ENCODE measurements around the gene RNF212.

The RNF212 gene

GRCh38 chr4:1153567-1154090 is 40.3 kb upstream of the RNF212 start:
- ChIA-PET POLR2A (ENCODE audit: low non-redundant PET) (no interaction called here), CTCF (no interaction called here)
- no peak for DNase-seq (ENCODE audit: low spot score)

GRCh38 chr4:1152290-1152689 is 38.9 kb upstream of the RNF212 start:
- ChIA-PET POLR2A (ENCODE audit: low non-redundant PET) (no interaction called here), CTCF (no interaction called here)
- DNase-seq (ENCODE audit: low spot score), result no peak
- H3K27ac ChIP-seq, result no peak overlapping the region
- no peak for TF ChIP-seq CTCF (conservative IDR thresholded peaks at IDR 0.05; ENCODE audit: low read depth)

More at GRCh38 chr4:1153567-1154090, 40.3 kb upstream of the RNF212 start:
- no peak overlapping the region for H3K27ac ChIP-seq
- TF ChIP-seq CTCF (conservative IDR thresholded peaks at IDR 0.05; ENCODE audit: low read depth), result no peak

GRCh38 chr4:1151541-1151940 is 38.2 kb upstream of the RNF212 start:
- CTCF ChIA-PET, result no interaction called here
- DNase-seq (ENCODE audit: low spot score), result no peak
- H3K27ac ChIP-seq, result no peak overlapping the region
- POLR2A ChIA-PET (ENCODE audit: low non-redundant PET), result no interaction called here
- TF ChIP-seq CTCF (conservative IDR thresholded peaks at IDR 0.05; ENCODE audit: low read depth), result no peak

GRCh38 chr4:1150875-1151274 is 37.5 kb upstream of the RNF212 start:
- no peak for DNase-seq (ENCODE audit: low spot score)
- no peak overlapping the region for H3K27ac ChIP-seq
- CTCF ChIA-PET, result no interaction called here
- no peak for TF ChIP-seq CTCF (conservative IDR thresholded peaks at IDR 0.05; ENCODE audit: low read depth)
- POLR2A ChIA-PET (ENCODE audit: low non-redundant PET), result no interaction called here

GRCh38 chr4:1139860-1140259 is 26.5 kb upstream of the RNF212 start:
- CTCF ChIA-PET, result interaction anchor here (0.7 kb wide), 1 partner anchor 615 kb away, joined by 3 read pairs; no protein-coding TSS in a partner anchor
- no peak for TF ChIP-seq CTCF (conservative IDR thresholded peaks at IDR 0.05; ENCODE audit: low read depth)
- DNase-seq (ENCODE audit: low spot score), result no peak
- no peak overlapping the region for H3K27ac ChIP-seq
- POLR2A ChIA-PET (ENCODE audit: low non-redundant PET), result no interaction called here

- no peak overlapping the region for H3K27ac ChIP-seq
- TF ChIP-seq CTCF (conservative IDR thresholded peaks at IDR 0.05; ENCODE audit: low read depth), result no peak
- POLR2A ChIA-PET (ENCODE audit: low non-redundant PET), result no interaction called here
- no peak for DNase-seq (ENCODE audit: low spot score)
- CTCF ChIA-PET, result no interaction called here
Observed at GRCh38 chr4:1137850-1138249, 24.5 kb upstream of the RNF212 start.
